Measurements from ENCODE around the gene OR2AG2.

DNA sequence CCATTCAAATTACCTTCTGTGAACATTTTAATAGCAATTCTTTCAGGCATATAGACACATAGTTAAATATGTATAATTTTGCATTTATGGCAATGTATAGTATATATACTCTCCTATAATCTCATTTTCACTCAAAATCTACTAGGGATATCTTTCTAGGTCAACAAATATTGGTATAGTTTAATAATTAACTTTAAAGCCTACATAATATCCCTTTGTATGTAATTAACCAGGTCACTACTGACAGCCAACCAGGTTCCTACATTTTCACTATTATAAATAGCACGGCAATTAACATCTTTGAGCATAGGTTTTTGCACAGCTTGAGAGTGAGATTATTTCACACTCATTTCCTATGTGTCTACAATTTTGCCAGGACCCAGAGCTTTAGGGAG is 15.8 kb downstream of the OR2AG2 start:
- TF ChIP-seq TAF1 (IDR thresholded peaks at IDR 0.05; ENCODE audit: borderline replicate concordance, insufficient read depth, low read length) (no peak), SIN3A (IDR thresholded peaks at IDR 0.05; ENCODE audit: borderline replicate concordance, insufficient read depth, low read length) (no peak), POLR2AphosphoS5 (IDR thresholded peaks at IDR 0.05; ENCODE audit: low read depth, low read length) (no peak)
- TF ChIP-seq, protein P1, sequence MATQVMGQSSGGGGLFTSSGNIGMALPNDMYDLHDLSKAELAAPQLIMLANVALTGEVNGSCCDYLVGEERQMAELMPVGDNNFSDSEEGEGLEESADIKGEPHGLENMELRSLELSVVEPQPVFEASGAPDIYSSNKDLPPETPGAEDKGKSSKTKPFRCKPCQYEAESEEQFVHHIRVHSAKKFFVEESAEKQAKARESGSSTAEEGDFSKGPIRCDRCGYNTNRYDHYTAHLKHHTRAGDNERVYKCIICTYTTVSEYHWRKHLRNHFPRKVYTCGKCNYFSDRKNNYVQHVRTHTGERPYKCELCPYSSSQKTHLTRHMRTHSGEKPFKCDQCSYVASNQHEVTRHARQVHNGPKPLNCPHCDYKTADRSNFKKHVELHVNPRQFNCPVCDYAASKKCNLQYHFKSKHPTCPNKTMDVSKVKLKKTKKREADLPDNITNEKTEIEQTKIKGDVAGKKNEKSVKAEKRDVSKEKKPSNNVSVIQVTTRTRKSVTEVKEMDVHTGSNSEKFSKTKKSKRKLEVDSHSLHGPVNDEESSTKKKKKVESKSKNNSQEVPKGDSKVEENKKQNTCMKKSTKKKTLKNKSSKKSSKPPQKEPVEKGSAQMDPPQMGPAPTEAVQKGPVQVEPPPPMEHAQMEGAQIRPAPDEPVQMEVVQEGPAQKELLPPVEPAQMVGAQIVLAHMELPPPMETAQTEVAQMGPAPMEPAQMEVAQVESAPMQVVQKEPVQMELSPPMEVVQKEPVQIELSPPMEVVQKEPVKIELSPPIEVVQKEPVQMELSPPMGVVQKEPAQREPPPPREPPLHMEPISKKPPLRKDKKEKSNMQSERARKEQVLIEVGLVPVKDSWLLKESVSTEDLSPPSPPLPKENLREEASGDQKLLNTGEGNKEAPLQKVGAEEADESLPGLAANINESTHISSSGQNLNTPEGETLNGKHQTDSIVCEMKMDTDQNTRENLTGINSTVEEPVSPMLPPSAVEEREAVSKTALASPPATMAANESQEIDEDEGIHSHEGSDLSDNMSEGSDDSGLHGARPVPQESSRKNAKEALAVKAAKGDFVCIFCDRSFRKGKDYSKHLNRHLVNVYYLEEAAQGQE (IDR thresholded peaks at IDR 0.05; ENCODE audit: insufficient read depth in 1 of 2, low read depth in 2 of 2, low read length in 2 of 2): no peak
